PC-3 (cell line): ENCODE results near the gene AKAP9.

Source experiments
- CTCF ChIP-seq: fragments of 300-600 bp; sonication (generic); conservative IDR thresholded peaks from 2 replicates; pipeline ENCODE4 v1.5.1; 2017; ENCODE audit warnings: antibody characterized with exemption, low read depth, mild to moderate bottlenecking, low read length
- EZH2 ChIP-seq: fragments of 300-600 bp; sonication (generic); IDR thresholded peaks from one replicate; pipeline ENCODE4 v1.6.1; 2017; ENCODE audit warnings: antibody characterized with exemption, mild to moderate bottlenecking, low read length; ENCODE audit not compliant: unreplicated experiment
- EZH2phosphoT487 ChIP-seq: fragments of 300-600 bp; sonication (generic); IDR thresholded peaks from 2 replicates; pipeline ENCODE4 v1.6.1; 2018; ENCODE audit warnings: mild to moderate bottlenecking, antibody characterized with exemption, low read length, borderline replicate concordance

GRCh38 chr7:92010215-92010614 is 69.6 kb downstream of the AKAP9 start:
- TF ChIP-seq CTCF (no peak), EZH2phosphoT487 (no peak), EZH2 (no peak)
